RWPE1 (cell line): ENCODE data around the gene ITGB3BP.
"Not testable (repeated sequence)": the region's sequence is repeated elsewhere in the genome, so short reads cannot be mapped to it uniquely, and the experiment has no call there.

ENCODE experiments used
- CTCF ChIA-PET: fragments of 350-600 bp; sonication (Branson Sonifier 250); formaldehyde crosslinking; extraction: SDS; loops from one replicate; lab custom pipeline; 2021; lab: Yijun Ruan, JAX
- POLR2A ChIA-PET: fragments of 400-600 bp; formaldehyde crosslinking; extraction: SDS; loops from one replicate; lab custom pipeline; 2020; ENCODE audit warnings: antibody characterized with exemption; ENCODE audit not compliant: low non-redundant PET; lab: Yijun Ruan, JAX
- DNase-seq: peaks from one replicate; pipeline ENCODE4 v3.0.0; 2012; ENCODE audit warnings: low spot score
- H3K27ac ChIP-seq: fragments of 450-650 bp; 2 replicates; pipeline ENCODE4 v1.5.1; 2017
- CTCF ChIP-seq: fragments of 450-650 bp; conservative IDR thresholded peaks from 2 replicates; pipeline ENCODE4 v1.5.1; 2017; ENCODE audit warnings: low read depth, mild to moderate bottlenecking

ITGB3BP gene

GRCh38 chr1:63498106-63498505 lies 24.9 kb downstream of the ITGB3BP start:
- no peak overlapping the region for H3K27ac ChIP-seq
- ChIA-PET CTCF (interaction anchor here (0.6 kb wide), 2 partner anchors 206 to 1187 kb away, joined by 4 read pairs; no protein-coding TSS in a partner anchor), POLR2A (no interaction called here)
- peak; percentile 5 for DNase-seq
- no peak for TF ChIP-seq CTCF

GRCh38 chr1:63497577-63497976 lies 25.4 kb downstream of the ITGB3BP start:
- TF ChIP-seq CTCF, result no peak
- no peak for DNase-seq
- ChIA-PET CTCF (no interaction called here), POLR2A (no interaction called here)
- no peak overlapping the region for H3K27ac ChIP-seq

- DNase-seq, result no peak
- H3K27ac ChIP-seq, result no peak overlapping the region
- TF ChIP-seq CTCF, result no peak
- CTCF ChIA-PET, result no interaction called here
- POLR2A ChIA-PET, result no interaction called here
These were observed 35.5 kb downstream of the ITGB3BP start for GRCh38 chr1:63487336-63488065.

- POLR2A ChIA-PET, result no interaction called here
- H3K27ac ChIP-seq, result no peak overlapping the region
- CTCF ChIA-PET, result no interaction called here
- DNase-seq, result no peak
- no peak for TF ChIP-seq CTCF
These were observed 36.4 kb downstream of the ITGB3BP start for GRCh38 chr1:63486629-63487028.

GRCh38 chr1:63480057-63480456 lies 43.0 kb downstream of the ITGB3BP start:
- H3K27ac ChIP-seq, result no peak overlapping the region
- CTCF ChIA-PET, result no interaction called here
- TF ChIP-seq CTCF, result no peak
- no peak for DNase-seq
- POLR2A ChIA-PET, result no interaction called here

GRCh38 chr1:63475761-63476160 lies 47.3 kb downstream of the ITGB3BP start:
- POLR2A ChIA-PET, result no interaction called here

GRCh38 chr1:63468683-63469082 lies 54.3 kb downstream of the ITGB3BP start:
- POLR2A ChIA-PET, H3K27ac ChIP-seq, CTCF ChIA-PET: not testable (repeated sequence)

More at GRCh38 chr1:63475761-63476160, 47.3 kb downstream of the ITGB3BP start:
- CTCF ChIA-PET, result interaction anchor here (0.6 kb wide), 1 partner anchor 442 kb away, joined by 6 read pairs; no protein-coding TSS in a partner anchor
- H3K27ac ChIP-seq, result no peak overlapping the region
- no peak for TF ChIP-seq CTCF
- no peak for DNase-seq

More at GRCh38 chr1:63468683-63469082, 54.3 kb downstream of the ITGB3BP start:
- DNase-seq, result not testable (repeated sequence)
